ENCODE measurements around the gene DIRAS2. TPM values are rescaled to one million over a fixed set of nuclear protein-coding genes. Genes with fewer than 3 reads are reported as not detected.

Gene DIRAS2
- total and polyA plus RNA-seq, 4 donors, result 18.5 to 50.8 (median 46.0) TPM

- H3K4me1 ChIP-seq (ENCODE audit: control insufficient read depth, insufficient read depth, low read length), result no peaks in the 10 kb centered on the region
- WGBS (ENCODE audit: insufficient coverage), result no CpG with 5 or more reads among the region's 1 CpG
Observed at GRCh38 chr9:90651246-90651645, 8.6 kb upstream of the DIRAS2 start.

GRCh38 chr9:90647843-90648242, 5.2 kb upstream of the DIRAS2 start:
- no peak for DNase-seq (ENCODE audit: low read depth in 4 of 6, low spot score in 6 of 6)
- Histone ChIP-seq H3K27ac (ENCODE audit: low read depth, low read length) (no peak overlapping the region), H3K4me3 (ENCODE audit: low read depth, low read length) (no peak overlapping the region), H3K36me3 (ENCODE audit: control insufficient read depth, insufficient read depth, low read length) (no peaks in the 10 kb centered on the region), H3K27me3 (ENCODE audit: control insufficient read depth, insufficient read depth, low read length) (peaks cover 2% of the 10 kb centered on the region), H3K4me1 (ENCODE audit: control insufficient read depth, insufficient read depth, low read length) (no peaks in the 10 kb centered on the region), H3K9me3 (ENCODE audit: control insufficient read depth, insufficient read depth, low read length) (peaks cover 1% of the 10 kb centered on the region)
- 83% methylated on average over 2 of the region's 2 CpGs for WGBS (ENCODE audit: insufficient coverage)

More at GRCh38 chr9:90651246-90651645, 8.6 kb upstream of the DIRAS2 start:
- Histone ChIP-seq H3K36me3 (ENCODE audit: control insufficient read depth, insufficient read depth, low read length) (no peaks in the 10 kb centered on the region), H3K9me3 (ENCODE audit: control insufficient read depth, insufficient read depth, low read length) (peaks cover 1% of the 10 kb centered on the region), H3K4me3 (ENCODE audit: low read depth, low read length) (no peak overlapping the region), H3K27me3 (ENCODE audit: control insufficient read depth, insufficient read depth, low read length) (peaks cover under 1% of the 10 kb centered on the region), H3K27ac (ENCODE audit: low read depth, low read length) (no peak overlapping the region)
- no peak for DNase-seq (ENCODE audit: low read depth in 4 of 6, low spot score in 6 of 6)

- no peaks in the 10 kb centered on the region for H3K36me3 ChIP-seq (ENCODE audit: control insufficient read depth, insufficient read depth, low read length)
- no peak for DNase-seq (ENCODE audit: low read depth in 4 of 6, low spot score in 6 of 6)
Observed at GRCh38 chr9:90645721-90646120, 3.1 kb upstream of the DIRAS2 start.

GRCh38 chr9:90641884-90642487, 638 bp downstream of the DIRAS2 start:
- peaks cover 2% of the 10 kb centered on the region for H3K27me3 ChIP-seq (ENCODE audit: control insufficient read depth, insufficient read depth, low read length)

More at GRCh38 chr9:90645721-90646120, 3.1 kb upstream of the DIRAS2 start:
- no peak overlapping the region for H3K27ac ChIP-seq (ENCODE audit: low read depth, low read length)
- no peaks in the 10 kb centered on the region for H3K9me3 ChIP-seq (ENCODE audit: control insufficient read depth, insufficient read depth, low read length)
- H3K27me3 ChIP-seq (ENCODE audit: control insufficient read depth, insufficient read depth, low read length), result peaks cover 2% of the 10 kb centered on the region
- H3K4me3 ChIP-seq (ENCODE audit: low read depth, low read length), result no peak overlapping the region
- WGBS (ENCODE audit: insufficient coverage), result no CpG with 5 or more reads among the region's 1 CpG
- no peaks in the 10 kb centered on the region for H3K4me1 ChIP-seq (ENCODE audit: control insufficient read depth, insufficient read depth, low read length)

GRCh38 chr9:90641086-90641485, 1.5 kb downstream of the DIRAS2 start:
- no CpG with 5 or more reads among the region's 2 CpGs for WGBS (ENCODE audit: insufficient coverage)
- H3K4me3 ChIP-seq (ENCODE audit: low read depth, low read length), result peak overlapping the region; percentile 45
- H3K27ac ChIP-seq (ENCODE audit: low read depth, low read length), result no peak overlapping the region
- DNase-seq (ENCODE audit: low read depth in 4 of 6, low spot score in 6 of 6), result peak in 2 of 6 donors; percentile 35 to 79
- H3K4me1 ChIP-seq (ENCODE audit: control insufficient read depth, insufficient read depth, low read length), result no peaks in the 10 kb centered on the region
- H3K9me3 ChIP-seq (ENCODE audit: control insufficient read depth, insufficient read depth, low read length), result no peaks in the 10 kb centered on the region
- no peaks in the 10 kb centered on the region for H3K36me3 ChIP-seq (ENCODE audit: control insufficient read depth, insufficient read depth, low read length)
- H3K27me3 ChIP-seq (ENCODE audit: control insufficient read depth, insufficient read depth, low read length), result no peaks in the 10 kb centered on the region

More at GRCh38 chr9:90641884-90642487, 638 bp downstream of the DIRAS2 start:
- WGBS (ENCODE audit: insufficient coverage), result 0% methylated on average over 6 of the region's 10 CpGs
- Histone ChIP-seq H3K9me3 (ENCODE audit: control insufficient read depth, insufficient read depth, low read length) (no peaks in the 10 kb centered on the region), H3K4me3 (ENCODE audit: low read depth, low read length) (peak overlapping the region; percentile 45), H3K36me3 (ENCODE audit: control insufficient read depth, insufficient read depth, low read length) (no peaks in the 10 kb centered on the region), H3K4me1 (ENCODE audit: control insufficient read depth, insufficient read depth, low read length) (no peaks in the 10 kb centered on the region), H3K27ac (ENCODE audit: low read depth, low read length) (peak overlapping the region; percentile 58)
- DNase-seq (ENCODE audit: low read depth in 4 of 6, low spot score in 6 of 6), result peak in 3 of 6 donors; percentile 33 to 81 (median 65)

GRCh38 chr9:90640361-90640760, 2.3 kb downstream of the DIRAS2 start:
- WGBS (ENCODE audit: insufficient coverage), result no CpG with 5 or more reads among the region's 2 CpGs

GRCh38 chr9:90637626-90638025, 5.0 kb downstream of the DIRAS2 start:
- Histone ChIP-seq H3K27ac (ENCODE audit: low read depth, low read length) (no peak overlapping the region), H3K4me1 (ENCODE audit: control insufficient read depth, insufficient read depth, low read length) (no peaks in the 10 kb centered on the region), H3K36me3 (ENCODE audit: control insufficient read depth, insufficient read depth, low read length) (no peaks in the 10 kb centered on the region), H3K4me3 (ENCODE audit: low read depth, low read length) (no peak overlapping the region), H3K9me3 (ENCODE audit: control insufficient read depth, insufficient read depth, low read length) (no peaks in the 10 kb centered on the region), H3K27me3 (ENCODE audit: control insufficient read depth, insufficient read depth, low read length) (no peaks in the 10 kb centered on the region)
- WGBS (ENCODE audit: insufficient coverage), result 69% methylated on average over 4 of the region's 7 CpGs
- DNase-seq (ENCODE audit: low read depth in 4 of 6, low spot score in 6 of 6), result peak in 1 of 6 donors; percentile 27

More at GRCh38 chr9:90640361-90640760, 2.3 kb downstream of the DIRAS2 start:
- Histone ChIP-seq H3K36me3 (ENCODE audit: control insufficient read depth, insufficient read depth, low read length) (no peaks in the 10 kb centered on the region), H3K4me3 (ENCODE audit: low read depth, low read length) (no peak overlapping the region), H3K27me3 (ENCODE audit: control insufficient read depth, insufficient read depth, low read length) (no peaks in the 10 kb centered on the region), H3K27ac (ENCODE audit: low read depth, low read length) (no peak overlapping the region), H3K4me1 (ENCODE audit: control insufficient read depth, insufficient read depth, low read length) (no peaks in the 10 kb centered on the region), H3K9me3 (ENCODE audit: control insufficient read depth, insufficient read depth, low read length) (no peaks in the 10 kb centered on the region)
- peak in 1 of 6 donors; percentile 52 for DNase-seq (ENCODE audit: low read depth in 4 of 6, low spot score in 6 of 6)

GRCh38 chr9:90632647-90633207, 9.9 kb downstream of the DIRAS2 start:
- 84% methylated on average over 8 of the region's 8 CpGs for WGBS (ENCODE audit: insufficient coverage)

GRCh38 chr9:90631964-90632363, 10.7 kb downstream of the DIRAS2 start:
- no peaks in the 10 kb centered on the region for H3K27me3 ChIP-seq (ENCODE audit: control insufficient read depth, insufficient read depth, low read length)
- no peaks in the 10 kb centered on the region for H3K9me3 ChIP-seq (ENCODE audit: control insufficient read depth, insufficient read depth, low read length)
- no peaks in the 10 kb centered on the region for H3K36me3 ChIP-seq (ENCODE audit: control insufficient read depth, insufficient read depth, low read length)
- no peaks in the 10 kb centered on the region for H3K4me1 ChIP-seq (ENCODE audit: control insufficient read depth, insufficient read depth, low read length)
- no peak overlapping the region for H3K27ac ChIP-seq (ENCODE audit: low read depth, low read length)
- no peak overlapping the region for H3K4me3 ChIP-seq (ENCODE audit: low read depth, low read length)
- DNase-seq (ENCODE audit: low read depth in 4 of 6, low spot score in 6 of 6), result no peak
- 86% methylated on average over 1 of the region's 1 CpG for WGBS (ENCODE audit: insufficient coverage)

More at GRCh38 chr9:90632647-90633207, 9.9 kb downstream of the DIRAS2 start:
- no peak overlapping the region for H3K27ac ChIP-seq (ENCODE audit: low read depth, low read length)
- no peaks in the 10 kb centered on the region for H3K27me3 ChIP-seq (ENCODE audit: control insufficient read depth, insufficient read depth, low read length)
- no peaks in the 10 kb centered on the region for H3K4me1 ChIP-seq (ENCODE audit: control insufficient read depth, insufficient read depth, low read length)
- H3K4me3 ChIP-seq (ENCODE audit: low read depth, low read length), result no peak overlapping the region
- no peaks in the 10 kb centered on the region for H3K9me3 ChIP-seq (ENCODE audit: control insufficient read depth, insufficient read depth, low read length)
- DNase-seq (ENCODE audit: low read depth in 4 of 6, low spot score in 6 of 6), result no peak
- H3K36me3 ChIP-seq (ENCODE audit: control insufficient read depth, insufficient read depth, low read length), result no peaks in the 10 kb centered on the region

- WGBS (ENCODE audit: insufficient coverage), result 88% methylated on average over 1 of the region's 3 CpGs
Observed at GRCh38 chr9:90629991-90630390, 12.6 kb downstream of the DIRAS2 start.

More at GRCh38 chr9:90629991-90630390, 12.6 kb downstream of the DIRAS2 start:
- Histone ChIP-seq H3K9me3 (ENCODE audit: control insufficient read depth, insufficient read depth, low read length) (no peaks in the 10 kb centered on the region), H3K4me1 (ENCODE audit: control insufficient read depth, insufficient read depth, low read length) (no peaks in the 10 kb centered on the region), H3K4me3 (ENCODE audit: low read depth, low read length) (no peak overlapping the region), H3K36me3 (ENCODE audit: control insufficient read depth, insufficient read depth, low read length) (no peaks in the 10 kb centered on the region), H3K27ac (ENCODE audit: low read depth, low read length) (no peak overlapping the region), H3K27me3 (ENCODE audit: control insufficient read depth, insufficient read depth, low read length) (no peaks in the 10 kb centered on the region)
- DNase-seq (ENCODE audit: low read depth in 4 of 6, low spot score in 6 of 6), result no peak
